ENCODE measurements around the gene ZBTB7C. TPM values are rescaled to one million over a fixed set of nuclear protein-coding genes. Genes with fewer than 3 reads are reported as not detected.

Gene ZBTB7C
- total and polyA plus RNA-seq, 2 of the 4 experiments (the other 2 are of a cell fraction), result not detected

DNA sequence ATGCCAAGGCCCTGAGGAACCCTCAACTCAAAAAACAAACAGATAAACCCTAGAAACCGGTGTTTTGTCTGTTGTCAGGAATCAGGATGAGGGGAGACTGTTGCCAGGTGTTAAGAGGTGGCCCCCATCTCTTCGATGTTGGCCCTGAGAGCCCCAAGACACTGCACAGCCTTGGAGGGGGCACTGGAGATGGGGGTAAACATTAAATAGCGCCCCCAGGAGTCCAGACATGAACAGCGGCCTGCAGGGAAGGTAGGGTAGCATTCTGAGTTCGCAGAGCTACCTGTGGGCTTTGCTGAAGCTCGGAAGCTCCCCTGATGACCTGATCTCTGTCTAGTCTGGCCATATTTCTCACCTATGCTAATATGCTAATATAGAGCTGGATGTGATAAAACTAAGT, 381.1 kb downstream of the ZBTB7C start:
- Histone ChIP-seq H4K8ac (ENCODE audit: low read depth in 2 of 2, low read length in 2 of 2) (no peak overlapping the region), H4K20me1 (ENCODE audit: insufficient read depth, low read length) (no peaks in the 10 kb centered on the region), H3K79me1 (ENCODE audit: low read depth in 1 of 2, low read length in 2 of 2) (no peaks in the 10 kb centered on the region), H2AK9ac (replicated peaks; ENCODE audit: low read depth, low read length, poor library complexity) (no peak overlapping the region), H2AFZ (replicated peaks; ENCODE audit: low read length, poor library complexity) (no peak overlapping the region), H3K9me1 (ENCODE audit: insufficient read depth, low read length) (no peaks in the 10 kb centered on the region), H3K4me3 (ENCODE audit: insufficient read depth, low read depth, low read length) (no peak overlapping the region), H2BK5ac (ENCODE audit: low read depth, low read length, poor library complexity, severe bottlenecking) (no peak overlapping the region), H4K5ac (ENCODE audit: low read depth, low read length) (no peak overlapping the region), H3K14ac (replicated peaks; ENCODE audit: low read depth, low read length) (no peak overlapping the region), H3K27me3 (ENCODE audit: control insufficient read depth, insufficient read depth, low read length) (peaks cover 9% of the 10 kb centered on the region), H3K9ac (ENCODE audit: low read depth, low read length) (no peak overlapping the region), H3K9me3 (ENCODE audit: control insufficient read depth, insufficient read depth, low read length) (no peaks in the 10 kb centered on the region), H2AK5ac (ENCODE audit: low read depth, low read length) (no peak overlapping the region), H3K4me1 (ENCODE audit: control insufficient read depth, insufficient read depth, low read length) (no peaks in the 10 kb centered on the region), H2BK15ac (ENCODE audit: low read depth, low read length) (no peak overlapping the region), H3K36me3 (ENCODE audit: control insufficient read depth, insufficient read depth, low read length) (no peaks in the 10 kb centered on the region), H3K27ac (ENCODE audit: insufficient read depth, low read length) (no peak overlapping the region), H3K18ac (ENCODE audit: low read depth, low read length) (no peak overlapping the region), H3K23ac (ENCODE audit: low read depth, low read length) (no peak overlapping the region), H4K91ac (ENCODE audit: insufficient read depth, low read depth, low read length) (no peak overlapping the region), H2BK20ac (ENCODE audit: low read depth, low read length) (no peak overlapping the region), H3K4me2 (ENCODE audit: low read depth, low read length) (no peak overlapping the region), H3K4ac (ENCODE audit: low read depth, low read length) (no peak overlapping the region), H2BK120ac (ENCODE audit: low read depth, low read length) (no peak overlapping the region), H3K56ac (ENCODE audit: extremely low read depth, insufficient read depth, low read length) (no peak overlapping the region)
- dilution Hi-C loops (cut with HindIII; ENCODE audit: low sequenced_read_pairs, unreplicated experiment), result no loop called here
- no CpG with 5 or more reads among the region's 6 CpGs for WGBS, 2 experiments (ENCODE audit: extremely low coverage in 2 of 2, insufficient read length in 1 of 2)
- BruUV-seq (replicated peaks), result no TSS peak
- ATAC-seq (ENCODE audit: low read depth), result no peak
- ChIA-PET CTCF (no interaction called here), POLR2A (ENCODE audit: unreplicated experiment) (no interaction called here)
- no peak for TF ChIP-seq CEBPB (IDR thresholded peaks at IDR 0.05; ENCODE audit: low read depth, low read length)
- no peak for TF ChIP-seq MXI1 (IDR thresholded peaks at IDR 0.05; ENCODE audit: borderline replicate concordance, low read depth, low read length)
- no peak for TF ChIP-seq RAD21 (IDR thresholded peaks at IDR 0.05; ENCODE audit: low read length)
- TF ChIP-seq MAZ (IDR thresholded peaks at IDR 0.05; ENCODE audit: borderline replicate concordance, low read depth, low read length), result no peak
- TF ChIP-seq, protein P1, sequence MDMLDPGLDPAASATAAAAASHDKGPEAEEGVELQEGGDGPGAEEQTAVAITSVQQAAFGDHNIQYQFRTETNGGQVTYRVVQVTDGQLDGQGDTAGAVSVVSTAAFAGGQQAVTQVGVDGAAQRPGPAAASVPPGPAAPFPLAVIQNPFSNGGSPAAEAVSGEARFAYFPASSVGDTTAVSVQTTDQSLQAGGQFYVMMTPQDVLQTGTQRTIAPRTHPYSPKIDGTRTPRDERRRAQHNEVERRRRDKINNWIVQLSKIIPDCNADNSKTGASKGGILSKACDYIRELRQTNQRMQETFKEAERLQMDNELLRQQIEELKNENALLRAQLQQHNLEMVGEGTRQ (IDR thresholded peaks at IDR 0.05; ENCODE audit: low read depth, low read length), result no peak
- TF ChIP-seq NFE2L2 (IDR thresholded peaks at IDR 0.05; ENCODE audit: low read depth, low read length), result no peak
- no peak for TF ChIP-seq BHLHE40 (IDR thresholded peaks at IDR 0.05; ENCODE audit: low read depth, low read length)
- no peak for TF ChIP-seq CHD1 (IDR thresholded peaks at IDR 0.05; ENCODE audit: low read depth, low read length)
- TF ChIP-seq MAFK (IDR thresholded peaks at IDR 0.05; ENCODE audit: low read depth, low read length), result no peak
- no peak for TF ChIP-seq POLR2A (IDR thresholded peaks at IDR 0.05; ENCODE audit: low read depth, low read length)
- no peak for TF ChIP-seq RFX5 (IDR thresholded peaks at IDR 0.05; ENCODE audit: low read depth, low read length)
- no peak for TF ChIP-seq RCOR1 (IDR thresholded peaks at IDR 0.05; ENCODE audit: insufficient replicate concordance, low read length)
- TF ChIP-seq, protein P2, sequence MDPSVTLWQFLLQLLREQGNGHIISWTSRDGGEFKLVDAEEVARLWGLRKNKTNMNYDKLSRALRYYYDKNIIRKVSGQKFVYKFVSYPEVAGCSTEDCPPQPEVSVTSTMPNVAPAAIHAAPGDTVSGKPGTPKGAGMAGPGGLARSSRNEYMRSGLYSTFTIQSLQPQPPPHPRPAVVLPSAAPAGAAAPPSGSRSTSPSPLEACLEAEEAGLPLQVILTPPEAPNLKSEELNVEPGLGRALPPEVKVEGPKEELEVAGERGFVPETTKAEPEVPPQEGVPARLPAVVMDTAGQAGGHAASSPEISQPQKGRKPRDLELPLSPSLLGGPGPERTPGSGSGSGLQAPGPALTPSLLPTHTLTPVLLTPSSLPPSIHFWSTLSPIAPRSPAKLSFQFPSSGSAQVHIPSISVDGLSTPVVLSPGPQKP (IDR thresholded peaks at IDR 0.05; ENCODE audit: borderline replicate concordance, low read depth, low read length), result no peak
- TF ChIP-seq, protein P3, sequence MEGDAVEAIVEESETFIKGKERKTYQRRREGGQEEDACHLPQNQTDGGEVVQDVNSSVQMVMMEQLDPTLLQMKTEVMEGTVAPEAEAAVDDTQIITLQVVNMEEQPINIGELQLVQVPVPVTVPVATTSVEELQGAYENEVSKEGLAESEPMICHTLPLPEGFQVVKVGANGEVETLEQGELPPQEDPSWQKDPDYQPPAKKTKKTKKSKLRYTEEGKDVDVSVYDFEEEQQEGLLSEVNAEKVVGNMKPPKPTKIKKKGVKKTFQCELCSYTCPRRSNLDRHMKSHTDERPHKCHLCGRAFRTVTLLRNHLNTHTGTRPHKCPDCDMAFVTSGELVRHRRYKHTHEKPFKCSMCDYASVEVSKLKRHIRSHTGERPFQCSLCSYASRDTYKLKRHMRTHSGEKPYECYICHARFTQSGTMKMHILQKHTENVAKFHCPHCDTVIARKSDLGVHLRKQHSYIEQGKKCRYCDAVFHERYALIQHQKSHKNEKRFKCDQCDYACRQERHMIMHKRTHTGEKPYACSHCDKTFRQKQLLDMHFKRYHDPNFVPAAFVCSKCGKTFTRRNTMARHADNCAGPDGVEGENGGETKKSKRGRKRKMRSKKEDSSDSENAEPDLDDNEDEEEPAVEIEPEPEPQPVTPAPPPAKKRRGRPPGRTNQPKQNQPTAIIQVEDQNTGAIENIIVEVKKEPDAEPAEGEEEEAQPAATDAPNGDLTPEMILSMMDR (conservative IDR thresholded peaks at IDR 0.05; ENCODE audit: low read depth, low read length), result no peak
- TF ChIP-seq SMC3 (IDR thresholded peaks at IDR 0.05; ENCODE audit: low read depth, low read length), result no peak
- in situ Hi-C loops (cut with MboI; ENCODE audit: low sequenced_read_pairs), result no loop called here
- intact Hi-C loops (cut with micrococcal nuclease), result no loop called here
- no peak for DNase-seq
